Bladder microvascular endothelial cell (primary cell): ENCODE measurements around the gene CDK10. TPM values are rescaled to one million over a fixed set of nuclear protein-coding genes. Genes with fewer than 3 reads are reported as not detected.

Experiments used
- total RNA-seq: library from RNA; depleted of rRNA; stranded (reverse); fragments of >200 nt; gene quantifications from 2 replicates; pipeline ENCODE4 v1.2.3, GENCODE V29; 2014

CDK10 gene, protein sequence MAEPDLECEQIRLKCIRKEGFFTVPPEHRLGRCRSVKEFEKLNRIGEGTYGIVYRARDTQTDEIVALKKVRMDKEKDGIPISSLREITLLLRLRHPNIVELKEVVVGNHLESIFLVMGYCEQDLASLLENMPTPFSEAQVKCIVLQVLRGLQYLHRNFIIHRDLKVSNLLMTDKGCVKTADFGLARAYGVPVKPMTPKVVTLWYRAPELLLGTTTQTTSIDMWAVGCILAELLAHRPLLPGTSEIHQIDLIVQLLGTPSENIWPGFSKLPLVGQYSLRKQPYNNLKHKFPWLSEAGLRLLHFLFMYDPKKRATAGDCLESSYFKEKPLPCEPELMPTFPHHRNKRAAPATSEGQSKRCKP
- 32.2 and 62.8 TPM in 2 replicates for total RNA-seq

DNA sequence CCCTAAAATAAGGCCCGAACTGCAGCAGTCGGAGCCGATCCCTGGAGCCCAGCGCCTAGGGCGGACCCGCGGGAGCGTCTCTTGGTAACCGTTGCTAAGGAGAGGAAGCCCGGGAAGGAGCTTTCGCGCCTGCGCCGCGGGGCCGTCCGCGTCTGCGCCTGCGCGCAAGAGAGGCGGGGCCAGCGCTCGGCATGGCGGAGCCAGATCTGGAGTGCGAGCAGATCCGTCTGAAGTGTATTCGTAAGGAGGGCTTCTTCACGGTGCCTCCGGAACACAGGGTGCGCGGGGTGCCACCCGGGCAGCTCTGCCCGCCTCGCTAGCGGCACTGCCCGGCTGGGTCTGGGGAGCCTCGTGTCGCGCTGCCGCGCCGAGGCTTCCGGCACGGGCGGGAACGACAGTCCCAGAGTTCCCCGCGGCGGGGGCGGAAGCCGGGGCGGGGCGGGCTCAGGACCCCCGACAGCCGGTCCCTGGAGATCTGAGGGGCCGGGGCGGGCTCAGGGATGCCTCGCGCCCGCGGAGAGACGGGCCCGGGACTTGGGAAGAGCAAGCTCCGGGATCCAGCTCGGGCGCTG is at the start of gene CDK10:
TSS of gene CDK10 (plus strand) at position 170 of the 572 bp plus-strand sequence. CDS start at position 192, 22 bp downstream.

DNA sequence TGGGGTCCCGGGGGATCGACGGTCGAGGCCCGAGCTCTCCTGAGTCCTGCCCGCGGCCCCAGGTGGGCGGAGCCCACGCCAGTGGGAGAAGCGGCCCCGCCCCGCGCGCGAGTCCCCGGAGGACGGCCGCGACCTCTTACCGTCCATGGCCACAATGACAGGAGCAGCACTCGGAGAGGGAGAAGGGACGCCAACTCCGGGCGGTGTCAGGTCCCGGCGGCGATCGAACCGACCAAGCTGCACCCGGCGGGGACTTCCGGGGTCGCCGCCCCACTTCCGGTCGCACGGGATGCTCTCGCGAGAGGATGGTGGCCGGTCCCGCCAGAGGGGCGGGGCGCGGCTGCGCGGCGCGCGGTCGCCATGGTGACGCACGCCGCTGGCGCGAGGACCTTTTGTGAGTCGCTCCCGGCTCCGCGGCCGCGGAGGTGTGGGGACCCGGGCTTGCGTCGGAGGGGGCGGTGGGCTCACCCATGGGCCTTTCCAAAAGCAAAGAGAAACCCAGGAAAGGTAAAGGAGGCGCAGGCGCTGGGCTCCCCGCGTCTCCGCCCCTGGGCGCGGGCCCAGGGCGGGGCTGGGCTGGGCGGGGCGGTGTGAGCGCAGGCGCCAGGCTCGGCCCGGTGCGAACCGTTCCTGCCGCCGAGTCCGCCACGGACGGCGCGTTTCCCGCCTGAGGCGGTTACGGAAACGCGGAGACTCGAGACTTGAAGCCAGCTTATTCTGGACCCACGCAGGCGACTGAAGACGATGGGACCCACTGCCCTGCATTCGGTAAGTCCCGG is 28.9 kb upstream of the CDK10 start, which contains the start of the genes CHMP1A and SPATA33:
TSS of gene CHMP1A (minus strand) at position 267 of the 779 bp plus-strand sequence. CDS start at position 147, 120 bp downstream.
TSS of gene SPATA33 (plus strand) at position 395 of the 779 bp plus-strand sequence. CDS start at position 471, 76 bp downstream.

DNA sequence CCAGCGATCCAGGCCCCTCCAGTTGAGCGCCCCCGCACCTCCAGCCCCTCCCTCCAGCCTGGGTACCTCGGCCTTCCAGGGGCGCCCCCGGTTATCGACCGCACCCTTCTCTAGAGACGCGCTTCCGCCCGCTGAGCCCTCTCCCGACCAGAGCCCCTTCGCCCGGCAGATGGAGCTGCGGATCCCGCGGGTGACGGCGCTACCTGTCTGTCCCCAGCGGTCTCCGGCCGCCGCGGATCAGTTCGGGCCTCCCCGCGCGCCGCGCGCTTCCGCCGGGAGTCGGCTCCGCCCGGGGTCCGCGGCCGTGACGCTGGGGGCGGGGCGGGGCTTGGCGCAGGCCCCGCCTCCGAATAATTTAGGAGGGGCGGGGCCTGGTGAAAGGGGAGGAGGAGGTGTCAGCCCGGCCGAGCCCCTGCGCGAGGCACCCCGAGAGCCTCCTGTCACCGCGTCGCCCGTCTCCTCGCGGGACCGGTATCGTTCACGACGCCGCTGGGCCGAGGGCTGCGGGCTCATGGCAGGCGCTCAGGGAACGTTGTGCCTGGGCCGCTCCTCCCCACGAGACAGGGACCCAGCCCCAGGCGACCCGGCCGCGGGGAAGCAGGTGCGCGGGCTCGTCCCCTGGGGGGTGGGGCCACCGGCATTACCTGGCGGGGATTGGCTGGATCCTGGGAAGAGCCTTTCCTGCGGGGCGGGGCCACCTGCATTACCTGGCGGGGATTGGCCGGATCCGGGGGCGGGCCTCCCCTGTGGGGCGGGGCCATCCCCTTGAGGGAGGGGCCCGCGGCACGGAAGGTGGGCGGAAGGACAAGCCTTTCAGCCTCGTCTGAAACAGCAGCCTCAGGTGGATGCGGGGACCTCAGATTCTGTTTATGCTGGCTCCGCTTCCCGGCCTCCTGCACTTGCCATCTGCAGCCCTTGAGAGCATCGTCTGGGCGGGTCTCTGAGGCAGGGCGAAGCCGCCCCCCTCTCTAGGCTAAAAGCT is 15.2 kb downstream of the CDK10 start, which contains the start of gene SPATA2L:
TSS of gene SPATA2L (minus strand) at position 281 of the 982 bp plus-strand sequence. CDS start 473 bp downstream, outside the sequence.

DNA sequence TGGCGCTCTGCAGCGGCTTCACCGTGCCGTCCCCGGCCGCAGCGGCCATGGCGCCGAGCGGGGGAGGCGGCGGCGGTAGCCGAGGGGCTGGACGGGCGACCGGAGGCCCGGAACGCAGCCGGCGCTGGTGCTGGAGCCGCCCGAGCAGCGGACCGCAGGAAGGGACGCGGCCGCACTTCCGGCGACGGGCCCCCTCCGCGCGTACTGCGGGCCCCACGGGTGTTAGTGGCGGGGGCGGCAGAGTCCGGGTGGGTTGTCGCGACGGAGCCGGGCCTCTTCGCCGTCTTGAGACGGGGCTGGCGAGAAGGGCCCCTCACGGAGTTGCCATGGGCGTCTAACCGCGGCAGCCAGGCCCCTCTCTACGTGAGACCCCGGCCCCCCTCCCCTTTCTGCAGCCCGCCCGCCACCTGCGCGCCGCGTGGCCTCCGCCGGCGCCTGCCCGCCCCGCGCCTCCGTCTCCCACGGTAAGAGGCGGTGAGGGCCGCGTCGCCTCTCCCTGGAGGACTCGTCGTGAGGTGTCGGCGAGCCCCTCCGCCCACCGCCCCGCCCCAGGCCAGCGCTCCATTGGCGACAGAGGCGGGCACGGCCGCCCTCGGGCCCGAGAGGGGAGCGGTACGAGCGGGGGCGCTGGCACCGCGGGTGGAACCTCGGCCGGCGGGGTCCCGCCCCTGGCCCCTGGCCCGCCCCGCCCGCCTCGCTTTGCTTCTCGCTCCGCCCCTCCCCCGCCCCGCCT is 34.5 kb downstream of the CDK10 start, which contains the start of the genes VPS9D1 and ZNF276:
TSS of gene VPS9D1 (minus strand) at position 86 of the 733 bp plus-strand sequence. CDS start at position 49, 37 bp downstream.
TSS of gene ZNF276 (plus strand) at position 725 of the 733 bp plus-strand sequence. CDS start 104 bp downstream, outside the sequence.

Other genes starting within 250 kb of the CDK10 start
- 45.5 and 99.8 TPM in 2 replicates for gene ANKRD11, start 196.1 kb upstream of the CDK10 start, total RNA-seq
- gene SPG7, start 178.3 kb upstream of the CDK10 start, total RNA-seq: 93.6 and 180 TPM in 2 replicates
- 1,676 and 2,235 TPM in 2 replicates for gene RPL13, start 126.0 kb upstream of the CDK10 start, total RNA-seq
- gene CPNE7, start 110.9 kb upstream of the CDK10 start, total RNA-seq: 1.3 and 3.6 TPM in 2 replicates
- gene DPEP1, start 73.0 kb upstream of the CDK10 start, total RNA-seq: 0.32 and 1.1 TPM in 2 replicates
- gene CHMP1A, start 29.0 kb upstream of the CDK10 start, total RNA-seq: 94.9 and 121 TPM in 2 replicates
- gene SPATA33, start 28.9 kb upstream of the CDK10 start, total RNA-seq: 1.9 and 3.8 TPM in 2 replicates
- gene SPATA2L, start 15.0 kb downstream of the CDK10 start, total RNA-seq: 13.0 and 18.1 TPM in 2 replicates
- gene VPS9D1, start 34.2 kb downstream of the CDK10 start, total RNA-seq: 2.6 and 7.4 TPM in 2 replicates
- gene ZNF276, start 34.8 kb downstream of the CDK10 start, total RNA-seq: 16.4 and 31.5 TPM in 2 replicates
- 16.5 and 20.1 TPM in 2 replicates for gene FANCA, start 130.0 kb downstream of the CDK10 start, total RNA-seq
- gene SPIRE2, start 141.8 kb downstream of the CDK10 start, total RNA-seq: 0.97 and 4.8 TPM in 2 replicates
- 136 and 197 TPM in 2 replicates for gene TCF25, start 186.9 kb downstream of the CDK10 start, total RNA-seq
- 0.97 and 2.1 TPM in 2 replicates for gene MC1R, start 232.2 kb downstream of the CDK10 start, total RNA-seq
- 137 and 173 TPM in 2 replicates for gene TUBB3, start 236.7 kb downstream of the CDK10 start, total RNA-seq